ENCODE data around the gene NXPE1. TPM values are rescaled to one million over a fixed set of nuclear protein-coding genes. Genes with fewer than 3 reads are reported as not detected.

NXPE1 gene
- total RNA-seq, 1 donor from 2014 or later, result not detected

- H3K9me3 Mint-ChIP-seq, result peaks cover 17% of the 10 kb centered on the region
- H3K36me3 Mint-ChIP-seq, result no peaks in the 10 kb centered on the region
- H3K4me3 Mint-ChIP-seq, result no peak overlapping the region
- TF ChIP-seq CTCF (IDR thresholded peaks at IDR 0.05; ENCODE audit: unreplicated experiment), result no peak
- H3K27me3 Mint-ChIP-seq (ENCODE audit: low read depth), result no peaks in the 10 kb centered on the region
- DNase-seq (ENCODE audit: low spot score in 2 of 2, unreplicated experiment in 2 of 2), result no peak
- H3K4me1 Mint-ChIP-seq, result peaks cover 13% of the 10 kb centered on the region
- no peak overlapping the region for H3K27ac Mint-ChIP-seq
These were observed 77.6 kb downstream of the NXPE1 start for GRCh38 chr11:114482114-114482513.

- TF ChIP-seq CTCF (IDR thresholded peaks at IDR 0.05; ENCODE audit: unreplicated experiment), result no peak
- Mint-ChIP-seq H3K27ac (no peak overlapping the region), H3K4me1 (peaks cover 13% of the 10 kb centered on the region), H3K27me3 (ENCODE audit: low read depth) (no peaks in the 10 kb centered on the region), H3K36me3 (no peaks in the 10 kb centered on the region), H3K9me3 (peaks cover 14% of the 10 kb centered on the region), H3K4me3 (no peak overlapping the region)
- DNase-seq (ENCODE audit: low spot score in 2 of 2, unreplicated experiment in 2 of 2), result no peak
These were observed 80.3 kb downstream of the NXPE1 start for GRCh38 chr11:114479331-114479730.

GRCh38 chr11:114478768-114479167 lies 80.9 kb downstream of the NXPE1 start:
- H3K4me3 Mint-ChIP-seq, result no peak overlapping the region
- peaks cover 13% of the 10 kb centered on the region for H3K4me1 Mint-ChIP-seq
- no peaks in the 10 kb centered on the region for H3K27me3 Mint-ChIP-seq (ENCODE audit: low read depth)
- no peak for TF ChIP-seq CTCF (IDR thresholded peaks at IDR 0.05; ENCODE audit: unreplicated experiment)
- no peak overlapping the region for H3K27ac Mint-ChIP-seq
- H3K36me3 Mint-ChIP-seq, result no peaks in the 10 kb centered on the region
- peaks cover 15% of the 10 kb centered on the region for H3K9me3 Mint-ChIP-seq
- no peak for DNase-seq (ENCODE audit: low spot score in 2 of 2, unreplicated experiment in 2 of 2)

- no peaks in the 10 kb centered on the region for H3K27me3 Mint-ChIP-seq (ENCODE audit: low read depth)
- H3K36me3 Mint-ChIP-seq, result no peaks in the 10 kb centered on the region
These were observed 81.7 kb downstream of the NXPE1 start for GRCh38 chr11:114478001-114478410.

GRCh38 chr11:114472661-114473060 lies 87.0 kb downstream of the NXPE1 start:
- Mint-ChIP-seq H3K27me3 (ENCODE audit: low read depth) (no peaks in the 10 kb centered on the region), H3K36me3 (peaks cover 13% of the 10 kb centered on the region), H3K4me3 (no peak overlapping the region), H3K4me1 (peaks cover under 1% of the 10 kb centered on the region), H3K9me3 (peaks cover 28% of the 10 kb centered on the region), H3K27ac (no peak overlapping the region)
- no peak for TF ChIP-seq CTCF (IDR thresholded peaks at IDR 0.05; ENCODE audit: unreplicated experiment)
- no peak for DNase-seq (ENCODE audit: low spot score in 2 of 2, unreplicated experiment in 2 of 2)

More at GRCh38 chr11:114478001-114478410, 81.7 kb downstream of the NXPE1 start:
- no peak overlapping the region for H3K4me3 Mint-ChIP-seq
- no peak overlapping the region for H3K27ac Mint-ChIP-seq
- TF ChIP-seq CTCF (IDR thresholded peaks at IDR 0.05; ENCODE audit: unreplicated experiment), result no peak
- DNase-seq (ENCODE audit: low spot score in 2 of 2, unreplicated experiment in 2 of 2), result no peak
- peaks cover 13% of the 10 kb centered on the region for H3K4me1 Mint-ChIP-seq
- peaks cover 15% of the 10 kb centered on the region for H3K9me3 Mint-ChIP-seq

Other genes with a start within 250 kb of the NXPE1 start
- 7.1 to 8.8 TPM (median 8.1 TPM) in 3 replicates for gene C11orf71, start 159.4 kb downstream of the NXPE1 start, total RNA-seq
- gene RBM7, start 159.2 kb downstream of the NXPE1 start, total RNA-seq, result 30.4 to 38.2 TPM (median 35.7 TPM) in 3 replicates
- gene REXO2, start 120.4 kb downstream of the NXPE1 start, total RNA-seq, result 71.4 to 83.5 TPM (median 77.2 TPM) in 3 replicates
- gene NXPE4, start 35.9 kb upstream of the NXPE1 start, total RNA-seq, result not detected in 3 replicates
- 0.20 to 0.34 TPM (median 0.22 TPM) in 3 replicates for gene NXPE2, start 118.6 kb upstream of the NXPE1 start, total RNA-seq